GM10266 (cell line): Measurements from ENCODE around the gene TUBB3.

Source experiments
- DNase-seq: peaks from one replicate; pipeline ENCODE4 v3.0.0; 2012; ENCODE audit errors: extremely low spot score
- TF ChIP-seq, protein P1 (sequence below): IDR thresholded peaks from 2 replicates; pipeline ENCODE4 v1.5.1; 2012; ENCODE audit warnings: mild to moderate bottlenecking, low read depth; ENCODE audit not compliant: control insufficient read depth, insufficient read depth; ENCODE audit errors: missing control alignments

TUBB3 gene

DNA sequence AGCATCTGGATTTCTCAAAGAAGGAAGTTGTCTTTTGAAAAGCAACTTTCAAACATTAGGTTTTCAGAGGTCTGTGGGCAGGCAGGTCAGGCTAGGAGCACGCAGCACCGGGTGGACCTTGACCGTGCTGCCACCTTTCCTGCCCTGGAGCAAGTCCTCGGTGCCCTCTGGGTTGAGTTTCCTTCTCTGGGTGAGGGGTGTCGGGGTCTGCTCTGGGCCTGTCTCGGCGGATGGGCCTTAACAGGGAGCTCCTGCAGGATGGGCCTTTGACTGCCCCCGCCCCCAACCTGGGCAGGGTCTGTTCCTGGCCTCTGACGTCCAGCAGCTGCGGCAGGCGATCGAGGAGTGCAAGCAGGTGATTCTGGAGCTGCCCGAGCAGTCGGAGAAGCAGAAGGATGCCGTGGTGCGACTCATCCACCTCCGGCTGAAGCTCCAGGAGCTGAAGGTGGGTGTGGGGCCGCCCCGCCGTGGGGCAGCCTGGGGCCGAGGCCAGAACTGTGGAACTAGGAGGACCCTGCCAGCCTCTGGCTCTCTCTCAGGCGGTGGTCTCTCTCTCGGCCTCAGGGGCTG lies 34.2 kb downstream of the TUBB3 start:
- no peak for DNase-seq
- TF ChIP-seq, protein P1, sequence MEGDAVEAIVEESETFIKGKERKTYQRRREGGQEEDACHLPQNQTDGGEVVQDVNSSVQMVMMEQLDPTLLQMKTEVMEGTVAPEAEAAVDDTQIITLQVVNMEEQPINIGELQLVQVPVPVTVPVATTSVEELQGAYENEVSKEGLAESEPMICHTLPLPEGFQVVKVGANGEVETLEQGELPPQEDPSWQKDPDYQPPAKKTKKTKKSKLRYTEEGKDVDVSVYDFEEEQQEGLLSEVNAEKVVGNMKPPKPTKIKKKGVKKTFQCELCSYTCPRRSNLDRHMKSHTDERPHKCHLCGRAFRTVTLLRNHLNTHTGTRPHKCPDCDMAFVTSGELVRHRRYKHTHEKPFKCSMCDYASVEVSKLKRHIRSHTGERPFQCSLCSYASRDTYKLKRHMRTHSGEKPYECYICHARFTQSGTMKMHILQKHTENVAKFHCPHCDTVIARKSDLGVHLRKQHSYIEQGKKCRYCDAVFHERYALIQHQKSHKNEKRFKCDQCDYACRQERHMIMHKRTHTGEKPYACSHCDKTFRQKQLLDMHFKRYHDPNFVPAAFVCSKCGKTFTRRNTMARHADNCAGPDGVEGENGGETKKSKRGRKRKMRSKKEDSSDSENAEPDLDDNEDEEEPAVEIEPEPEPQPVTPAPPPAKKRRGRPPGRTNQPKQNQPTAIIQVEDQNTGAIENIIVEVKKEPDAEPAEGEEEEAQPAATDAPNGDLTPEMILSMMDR, result no peak

DNA sequence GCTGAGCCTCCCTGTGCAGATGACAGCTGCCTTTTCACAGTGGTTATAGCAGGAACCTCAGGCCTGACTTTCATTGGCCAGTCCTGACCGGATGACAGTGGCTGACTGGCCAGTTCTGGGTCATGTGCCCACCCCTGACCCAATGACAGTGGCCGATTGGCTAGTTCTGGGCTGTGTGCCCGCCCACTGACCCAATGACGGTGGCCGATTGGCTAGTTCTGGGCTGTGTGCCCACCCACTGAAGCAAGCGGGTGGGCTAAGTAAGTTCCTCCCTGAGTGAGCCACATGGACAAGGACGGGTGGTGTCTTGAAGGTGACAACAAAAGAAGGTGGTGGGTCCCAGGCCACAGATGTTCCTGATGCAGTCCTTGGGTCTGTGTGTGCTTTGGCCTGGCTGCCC lies 34.9 kb downstream of the TUBB3 start:
- no peak for DNase-seq

DNA sequence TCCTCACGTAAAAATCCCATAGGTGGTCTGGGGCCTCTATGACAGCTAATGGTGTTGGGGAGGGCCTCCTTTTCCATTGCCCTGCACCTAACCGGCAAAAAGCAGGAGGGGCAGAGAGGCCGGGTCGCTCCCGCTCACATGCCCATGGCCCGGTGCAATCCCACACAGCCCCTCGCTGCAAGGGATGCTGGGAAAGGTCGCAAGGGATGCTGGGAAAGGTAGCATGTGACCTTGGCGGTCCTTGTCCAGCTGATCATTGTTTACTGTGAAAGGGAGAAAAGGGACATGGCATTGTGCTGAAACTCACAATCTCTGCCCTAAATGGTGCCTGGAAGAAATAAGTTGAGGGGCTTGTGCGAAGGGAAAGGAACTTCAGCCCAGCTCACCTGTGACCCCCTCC lies 35.5 kb downstream of the TUBB3 start:
- DNase-seq, result no peak
- TF ChIP-seq, protein P1, result no peak

More for the DNA sequence above, 34.9 kb downstream of the TUBB3 start:
- TF ChIP-seq, protein P1, result no peak

DNA sequence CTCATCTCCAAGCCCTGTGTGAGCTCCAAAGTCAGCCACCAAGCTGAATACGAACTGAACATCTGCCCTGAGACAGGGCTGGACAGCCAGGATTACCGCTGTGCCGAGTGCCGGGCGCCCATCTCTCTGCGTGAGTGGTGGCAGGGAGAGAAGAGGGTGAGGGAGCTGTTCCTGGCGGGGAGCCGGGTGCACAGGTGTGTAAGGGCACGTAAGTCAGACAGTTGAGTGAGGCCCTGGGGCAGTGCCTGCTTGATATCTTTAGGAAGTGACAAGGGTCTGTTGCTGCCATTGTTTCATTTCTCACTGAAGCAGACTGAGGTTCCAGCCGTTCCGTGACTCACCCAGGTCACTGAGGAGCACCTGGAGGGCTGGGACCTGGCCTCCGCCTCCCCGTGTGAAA lies 37.8 kb downstream of the TUBB3 start:
- no peak for DNase-seq
- TF ChIP-seq, protein P1, result no peak

DNA sequence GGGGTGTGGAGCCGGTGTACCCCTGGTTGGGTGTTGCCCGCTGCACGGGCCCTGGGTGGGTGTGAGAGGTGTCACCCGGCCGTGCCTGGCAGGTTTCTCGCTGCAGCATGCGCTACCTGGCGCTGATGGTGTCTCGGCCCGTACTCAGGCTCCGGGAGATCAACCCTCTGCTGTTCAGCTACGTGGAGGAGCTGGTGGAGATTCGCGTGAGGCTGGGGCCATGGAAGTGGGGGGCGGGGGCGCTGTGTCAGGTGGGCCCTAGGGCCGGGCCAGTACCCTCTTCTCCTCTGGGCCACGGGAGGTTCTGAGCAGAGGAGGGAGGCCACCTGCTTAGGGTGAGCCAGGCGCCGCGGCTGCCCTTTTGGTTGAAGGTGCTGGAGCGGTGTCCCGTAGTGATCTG lies 38.8 kb downstream of the TUBB3 start:
- DNase-seq, result no peak
- TF ChIP-seq, protein P1, result no peak

DNA sequence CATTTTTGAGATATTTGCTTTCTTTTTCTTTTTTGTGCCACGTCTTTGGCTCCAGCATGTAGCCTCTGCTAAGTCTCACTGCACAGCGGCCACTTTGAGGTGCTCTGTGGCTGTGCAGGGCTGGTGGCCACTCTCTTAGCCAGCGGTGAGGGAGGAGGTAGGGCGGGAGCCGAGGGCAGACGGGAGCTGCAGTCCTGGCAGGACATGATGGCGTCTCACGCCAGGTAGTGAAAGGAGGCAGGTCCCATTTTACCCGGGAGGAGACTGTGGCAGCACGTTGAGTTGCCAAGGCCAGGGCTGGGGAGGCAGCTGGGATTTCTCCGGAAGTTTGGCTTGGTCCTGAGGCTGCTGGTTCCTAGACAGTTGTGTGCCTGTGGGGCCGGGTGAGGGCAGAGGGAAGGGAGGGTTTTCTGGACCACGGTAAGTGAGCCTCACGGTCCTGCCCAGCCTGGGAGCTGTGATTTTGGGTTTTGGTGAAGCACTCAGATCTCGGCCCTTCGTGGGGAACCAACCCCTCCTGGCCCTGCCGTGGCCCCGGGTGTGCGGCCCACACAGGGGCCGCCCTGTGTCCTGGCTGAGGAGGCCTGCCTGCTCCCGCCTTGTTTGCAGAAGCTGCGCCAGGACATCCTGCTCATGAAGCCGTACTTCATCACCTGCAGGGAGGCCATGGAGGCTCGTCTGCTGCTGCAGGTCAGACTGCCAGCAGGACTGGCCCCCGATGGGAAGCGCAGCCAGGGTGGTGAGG lies 39.8 kb downstream of the TUBB3 start:
- DNase-seq, result no peak
- TF ChIP-seq, protein P1, result no peak

DNA sequence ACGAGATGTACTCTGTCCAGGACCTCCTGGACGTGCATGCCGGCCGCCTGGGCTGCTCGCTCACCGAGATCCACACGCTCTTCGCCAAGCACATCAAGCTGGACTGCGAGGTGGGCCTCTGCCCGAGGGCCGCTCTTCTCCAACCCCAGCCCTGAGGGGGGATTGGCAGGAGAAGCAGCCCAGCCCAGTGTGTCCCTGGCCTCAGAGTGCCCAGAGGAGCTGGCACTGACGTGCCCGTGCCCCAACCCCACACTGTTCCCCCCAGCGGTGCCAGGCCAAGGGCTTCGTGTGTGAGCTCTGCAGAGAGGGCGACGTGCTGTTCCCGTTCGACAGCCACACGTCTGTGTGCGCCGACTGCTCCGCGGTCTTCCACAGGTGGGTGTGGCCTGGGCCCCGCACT lies 41.1 kb downstream of the TUBB3 start:
- TF ChIP-seq, protein P1, result no peak
- DNase-seq, result no peak
